ENCODE data around the gene CREB3L4. TPM values are rescaled to one million over a fixed set of nuclear protein-coding genes. Genes with fewer than 3 reads are reported as not detected.

Gene CREB3L4
- total and polyA plus RNA-seq, 2 of the 13 experiments (the other 11 are each of a cell fraction or from before 2014, with no cell fraction given) = 9.9 to 18.7 TPM

DNA sequence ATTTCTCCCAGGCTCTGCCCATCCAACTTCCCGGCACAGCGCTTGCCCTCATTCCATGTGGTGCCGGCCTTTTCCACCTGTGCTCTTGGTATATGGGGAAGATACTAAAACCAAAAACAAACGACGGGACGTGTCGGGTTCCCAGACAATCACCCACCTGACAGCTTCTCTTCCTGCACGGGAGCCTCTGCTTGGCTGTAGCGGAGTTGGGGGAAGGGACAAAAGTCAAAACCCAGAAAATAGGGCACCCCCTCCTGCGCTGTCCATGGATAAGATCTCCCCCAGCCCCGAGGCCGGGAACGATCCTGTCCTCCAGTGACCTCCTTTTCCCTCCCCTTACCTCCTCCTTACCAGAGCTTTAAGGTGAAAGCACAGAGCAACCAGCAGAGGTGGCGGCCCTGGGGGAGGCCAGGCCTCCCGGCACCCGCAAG is 9.1 kb downstream of the CREB3L4 start:
- peaks cover 25% of the 10 kb centered on the region for H3K4me1 ChIP-seq (ENCODE audit: insufficient read depth, low read length)
- peak overlapping the region; percentile 88 for H3K9ac ChIP-seq (ENCODE audit: insufficient read depth, low read depth, low read length)
- ChIA-PET POLR2A (interaction anchor here (0.9 to 4.4 kb wide), 13 partner anchors 10 to 249 kb away, joined by 3 to 209 read pairs (median 13); partner anchors contain the start of genes CREB3L4, CRTC2, DENND4B and GATAD2B), CTCF (ENCODE audit: low intra/inter-chr PET ratio, low total read pairs) (no interaction called here)
- peak overlapping the region; percentile 88 for H3K27ac ChIP-seq (ENCODE audit: extremely low read length, insufficient read depth, low read length)
- H3K79me2 ChIP-seq (ENCODE audit: insufficient read depth, low read length) = peaks cover 16% of the 10 kb centered on the region
- H3K27me3 ChIP-seq (ENCODE audit: control insufficient read depth in 1 of 2, insufficient read depth in 2 of 2, low read length in 2 of 2) = no peaks in the 10 kb centered on the region
- in situ Hi-C loops (cut with HindIII; ENCODE audit: extremely low pct_ligation_motif_present, low pct_unique_long_range_greater_than_20kb) (no loop called here), intact Hi-C loops (cut with micrococcal nuclease; ENCODE audit: unreplicated experiment) (no loop called here)
- BruUV-seq (replicated peaks) = no TSS peak
- H2AFZ ChIP-seq (ENCODE audit: low read length) = no peak overlapping the region
- DNase-seq (ENCODE audit: low spot score) (no peak), ATAC-seq (no peak), FAIRE-seq (no peak)
- H3K36me3 ChIP-seq (replicated peaks in 1 of 2; ENCODE audit: control insufficient read depth in 1 of 2, insufficient read depth in 2 of 2, low read length in 2 of 2) = peaks cover 1 to 19% of the 10 kb centered on the region in 2 experiments; a peak in 4 of 5 replicates
- WGBS (ENCODE audit: low lambda C conversion rate) = 0% methylated on average over 13 of the region's 16 CpGs
- peak overlapping the region; percentile 97 for H3K4me2 ChIP-seq (ENCODE audit: low read depth, low read length)
- no peaks in the 10 kb centered on the region for H4K20me1 ChIP-seq (ENCODE audit: insufficient read depth, low read length)
- no peaks in the 10 kb centered on the region for H3K9me3 ChIP-seq (ENCODE audit: low read length)
- peak overlapping the region; percentile 72 to 79 (median 77) for H3K4me3 ChIP-seq (replicated peaks in 1 of 3; ENCODE audit: insufficient read depth in 1 of 3, low read depth in 2 of 3, low read length in 3 of 3)
- TF ChIP-seq BRD4 (CRISPR knock-in tag; IDR thresholded peaks at IDR 0.05) (peak; percentile 47; the same call in 1 of the 2 replicates), ZBTB21 (CRISPR knock-in tag; IDR thresholded peaks at IDR 0.05) (no peak), ZNF24 (IDR thresholded peaks at IDR 0.05) (no peak), ZNF484 (CRISPR knock-in tag; IDR thresholded peaks at IDR 0.05; ENCODE audit: borderline replicate concordance, low read depth) (no peak), ZNF569 (CRISPR knock-in tag; IDR thresholded peaks at IDR 0.05; ENCODE audit: borderline replicate concordance) (no peak), MIER2 (CRISPR knock-in tag; IDR thresholded peaks at IDR 0.05) (0 out of 2 replicates have a peak, but pooled peaks have one; percentile 17), ZSCAN12 (CRISPR knock-in tag; IDR thresholded peaks at IDR 0.05) (0 out of 2 replicates have a peak, but pooled peaks have one; percentile 9), STAT5B (CRISPR knock-in tag; IDR thresholded peaks at IDR 0.05) (no peak), HOXA5 (CRISPR knock-in tag; IDR thresholded peaks at IDR 0.05) (0 out of 2 replicates have a peak, but pooled peaks have one; percentile 59), NAIF1 (CRISPR knock-in tag; IDR thresholded peaks at IDR 0.05; ENCODE audit: borderline replicate concordance) (no peak), ZNF207 (IDR thresholded peaks at IDR 0.05; ENCODE audit: borderline replicate concordance) (no peak), ZNF549 (CRISPR knock-in tag; IDR thresholded peaks at IDR 0.05) (0 out of 2 replicates have a peak, but pooled peaks have one; percentile 33), ZNF562 (CRISPR knock-in tag; IDR thresholded peaks at IDR 0.05; ENCODE audit: borderline replicate concordance) (no peak), PCBP2 (optimal IDR thresholded peaks at IDR 0.05; ENCODE audit: low read depth, low read length, poor library complexity, severe bottlenecking) (no peak), TEAD2 (CRISPR knock-in tag; IDR thresholded peaks at IDR 0.05) (0 out of 2 replicates have a peak, but pooled peaks have one; percentile 66)
- TF ChIP-seq, protein P1, sequence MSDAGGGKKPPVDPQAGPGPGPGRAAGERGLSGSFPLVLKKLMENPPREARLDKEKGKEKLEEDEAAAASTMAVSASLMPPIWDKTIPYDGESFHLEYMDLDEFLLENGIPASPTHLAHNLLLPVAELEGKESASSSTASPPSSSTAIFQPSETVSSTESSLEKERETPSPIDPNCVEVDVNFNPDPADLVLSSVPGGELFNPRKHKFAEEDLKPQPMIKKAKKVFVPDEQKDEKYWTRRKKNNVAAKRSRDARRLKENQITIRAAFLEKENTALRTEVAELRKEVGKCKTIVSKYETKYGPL (CRISPR knock-in tag; IDR thresholded peaks at IDR 0.05) = no peak
- TF ChIP-seq, protein P2, sequence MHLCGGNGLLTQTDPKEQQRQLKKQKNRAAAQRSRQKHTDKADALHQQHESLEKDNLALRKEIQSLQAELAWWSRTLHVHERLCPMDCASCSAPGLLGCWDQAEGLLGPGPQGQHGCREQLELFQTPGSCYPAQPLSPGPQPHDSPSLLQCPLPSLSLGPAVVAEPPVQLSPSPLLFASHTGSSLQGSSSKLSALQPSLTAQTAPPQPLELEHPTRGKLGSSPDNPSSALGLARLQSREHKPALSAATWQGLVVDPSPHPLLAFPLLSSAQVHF (CRISPR knock-in tag; IDR thresholded peaks at IDR 0.05) = no peak
- TF ChIP-seq, protein P3, sequence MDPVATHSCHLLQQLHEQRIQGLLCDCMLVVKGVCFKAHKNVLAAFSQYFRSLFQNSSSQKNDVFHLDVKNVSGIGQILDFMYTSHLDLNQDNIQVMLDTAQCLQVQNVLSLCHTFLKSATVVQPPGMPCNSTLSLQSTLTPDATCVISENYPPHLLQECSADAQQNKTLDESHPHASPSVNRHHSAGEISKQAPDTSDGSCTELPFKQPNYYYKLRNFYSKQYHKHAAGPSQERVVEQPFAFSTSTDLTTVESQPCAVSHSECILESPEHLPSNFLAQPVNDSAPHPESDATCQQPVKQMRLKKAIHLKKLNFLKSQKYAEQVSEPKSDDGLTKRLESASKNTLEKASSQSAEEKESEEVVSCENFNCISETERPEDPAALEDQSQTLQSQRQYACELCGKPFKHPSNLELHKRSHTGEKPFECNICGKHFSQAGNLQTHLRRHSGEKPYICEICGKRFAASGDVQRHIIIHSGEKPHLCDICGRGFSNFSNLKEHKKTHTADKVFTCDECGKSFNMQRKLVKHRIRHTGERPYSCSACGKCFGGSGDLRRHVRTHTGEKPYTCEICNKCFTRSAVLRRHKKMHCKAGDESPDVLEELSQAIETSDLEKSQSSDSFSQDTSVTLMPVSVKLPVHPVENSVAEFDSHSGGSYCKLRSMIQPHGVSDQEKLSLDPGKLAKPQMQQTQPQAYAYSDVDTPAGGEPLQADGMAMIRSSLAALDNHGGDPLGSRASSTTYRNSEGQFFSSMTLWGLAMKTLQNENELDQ (CRISPR knock-in tag; IDR thresholded peaks at IDR 0.05; ENCODE audit: borderline replicate concordance) = 0 out of 2 replicates have a peak, but pooled peaks have one; percentile 37
- TF ChIP-seq, protein P4, sequence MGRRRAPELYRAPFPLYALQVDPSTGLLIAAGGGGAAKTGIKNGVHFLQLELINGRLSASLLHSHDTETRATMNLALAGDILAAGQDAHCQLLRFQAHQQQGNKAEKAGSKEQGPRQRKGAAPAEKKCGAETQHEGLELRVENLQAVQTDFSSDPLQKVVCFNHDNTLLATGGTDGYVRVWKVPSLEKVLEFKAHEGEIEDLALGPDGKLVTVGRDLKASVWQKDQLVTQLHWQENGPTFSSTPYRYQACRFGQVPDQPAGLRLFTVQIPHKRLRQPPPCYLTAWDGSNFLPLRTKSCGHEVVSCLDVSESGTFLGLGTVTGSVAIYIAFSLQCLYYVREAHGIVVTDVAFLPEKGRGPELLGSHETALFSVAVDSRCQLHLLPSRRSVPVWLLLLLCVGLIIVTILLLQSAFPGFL (CRISPR knock-in tag; IDR thresholded peaks at IDR 0.05) = no peak

Data from HepG2 (cell line).